Ecto neural progenitor cell (in vitro differentiated cells): ENCODE data around the gene PIWIL1.

Source experiments
- DNase-seq: peaks from one replicate; pipeline ENCODE4 v3.0.0-alpha.2; 2018; ENCODE audit warnings: low spot score

Gene PIWIL1

DNA sequence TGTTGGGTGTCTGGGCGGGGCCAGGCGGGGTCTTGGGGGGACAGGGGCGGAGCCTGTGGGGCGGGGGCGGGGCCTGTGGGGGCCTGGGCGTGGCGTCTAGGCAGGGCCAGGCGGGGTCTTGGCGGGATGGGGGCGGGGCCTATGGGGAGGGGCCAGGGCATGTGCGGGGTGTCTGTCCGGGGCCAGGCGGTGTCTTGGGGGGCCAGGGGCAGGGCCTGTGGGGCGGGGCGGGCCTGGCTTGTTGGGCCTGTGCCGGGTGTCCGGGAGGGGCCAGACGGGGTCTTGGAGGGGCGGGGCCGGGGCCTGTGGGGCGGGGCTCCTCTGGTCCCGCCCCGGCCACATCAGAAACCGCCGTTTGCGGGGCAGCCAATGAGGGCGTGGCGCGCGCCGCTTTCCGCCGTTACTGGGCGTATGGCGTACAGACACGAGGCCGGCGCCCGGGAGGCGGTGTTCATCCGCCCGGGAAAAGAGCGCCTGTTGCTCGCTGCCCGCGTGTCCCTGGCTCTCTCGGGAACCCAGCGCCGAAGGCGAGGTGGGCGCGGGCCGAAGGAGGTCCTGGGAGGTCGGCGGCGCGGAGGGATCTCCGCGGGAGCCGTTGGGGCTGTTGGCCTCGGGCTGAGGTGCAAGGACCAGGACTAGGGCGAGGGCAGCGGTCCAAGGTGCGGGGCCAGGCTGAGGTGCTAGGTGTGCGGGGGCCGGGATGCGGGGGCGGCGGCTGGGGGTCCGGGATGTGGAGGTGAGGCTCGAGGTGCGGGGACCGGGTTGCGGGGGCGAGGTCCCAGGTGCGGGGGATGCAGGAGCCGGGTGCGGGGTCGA, at the start of gene PIWIL1:
TSS of gene PIWIL1 (plus strand) at position 400 of the 816 bp plus-strand sequence. CDS start 4,705 bp downstream, outside the sequence.
- no peak for DNase-seq

GRCh38 chr12:130288206-130288605, 49.5 kb upstream of the PIWIL1 start:
- no peak for DNase-seq

- no peak for DNase-seq
These were observed 49.0 kb upstream of the PIWIL1 start for GRCh38 chr12:130288691-130289090.

- no peak for DNase-seq
These were observed 47.6 kb upstream of the PIWIL1 start for GRCh38 chr12:130290114-130290513.

- no peak for DNase-seq
These were observed 39.2 kb upstream of the PIWIL1 start for GRCh38 chr12:130298322-130299021.

DNA sequence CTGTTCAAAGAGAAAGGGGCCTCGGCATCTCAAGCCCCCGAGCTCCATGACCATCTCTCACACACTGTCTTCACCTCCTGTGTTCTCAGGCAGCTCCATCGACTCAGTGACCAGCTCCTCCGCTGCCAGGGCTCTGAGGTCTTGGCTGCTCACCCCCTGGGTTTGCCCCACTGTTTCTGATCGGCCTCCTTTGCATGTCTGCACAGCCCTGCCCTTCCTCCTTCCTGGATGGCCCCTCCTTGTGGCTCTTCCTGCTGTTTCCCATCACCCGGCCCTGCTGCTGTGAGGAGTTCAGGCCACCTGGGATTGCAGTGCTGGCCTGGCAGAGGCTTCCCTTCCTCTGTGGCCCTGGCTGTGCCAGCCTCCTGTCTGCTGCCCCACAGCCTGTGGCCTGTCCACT, 38.1 kb upstream of the PIWIL1 start:
- no peak for DNase-seq

GRCh38 chr12:130300090-130300489, 37.6 kb upstream of the PIWIL1 start:
- no peak for DNase-seq

- no peak for DNase-seq
These were observed 36.8 kb upstream of the PIWIL1 start for GRCh38 chr12:130300737-130301535.

DNA sequence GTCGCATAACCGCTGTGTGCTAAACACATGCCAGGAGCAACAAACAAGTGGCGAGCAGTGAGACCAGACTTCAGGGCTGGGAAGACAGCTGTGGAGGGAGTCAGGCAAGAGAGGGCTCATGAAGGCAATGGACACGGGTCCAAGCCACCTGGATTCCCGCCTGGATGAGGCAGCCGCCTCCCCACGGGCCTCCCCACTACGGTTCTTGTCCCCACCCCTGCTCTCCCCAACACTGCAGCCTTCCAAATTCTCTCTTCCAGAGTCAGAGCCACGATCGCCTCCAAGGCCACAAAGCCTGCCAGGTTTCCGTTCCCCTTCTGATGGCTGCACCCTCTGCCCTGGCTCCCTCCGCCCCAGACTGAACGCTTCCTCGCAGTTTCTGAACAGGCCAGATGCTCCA, 36.1 kb upstream of the PIWIL1 start:
- DNase-seq: no peak

GRCh38 chr12:130303781-130304180, 33.9 kb upstream of the PIWIL1 start:
- DNase-seq: no peak

GRCh38 chr12:130307859-130308258, 29.8 kb upstream of the PIWIL1 start:
- DNase-seq: no peak

GRCh38 chr12:130308393-130308792, 29.3 kb upstream of the PIWIL1 start:
- DNase-seq: no peak

DNA sequence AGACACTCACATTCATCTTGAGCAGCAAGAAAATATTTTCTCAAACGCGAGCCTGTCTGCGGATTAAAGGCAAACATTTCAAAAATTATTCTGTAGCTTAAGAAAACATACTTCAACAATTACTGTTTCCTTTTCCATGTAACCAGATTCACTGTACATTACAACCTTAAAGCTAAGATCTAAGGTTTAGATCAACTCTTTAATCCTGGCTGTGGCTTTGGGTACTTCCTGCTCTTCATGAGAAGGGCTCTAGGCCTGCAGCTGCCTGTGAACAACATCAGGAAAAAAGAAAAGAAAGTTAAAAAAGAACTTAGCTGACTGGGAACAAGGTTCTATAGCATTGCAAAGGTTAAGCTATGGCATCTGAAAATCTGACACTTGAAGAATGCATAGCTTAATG, 21.4 kb upstream of the PIWIL1 start:
- no peak for DNase-seq

DNA sequence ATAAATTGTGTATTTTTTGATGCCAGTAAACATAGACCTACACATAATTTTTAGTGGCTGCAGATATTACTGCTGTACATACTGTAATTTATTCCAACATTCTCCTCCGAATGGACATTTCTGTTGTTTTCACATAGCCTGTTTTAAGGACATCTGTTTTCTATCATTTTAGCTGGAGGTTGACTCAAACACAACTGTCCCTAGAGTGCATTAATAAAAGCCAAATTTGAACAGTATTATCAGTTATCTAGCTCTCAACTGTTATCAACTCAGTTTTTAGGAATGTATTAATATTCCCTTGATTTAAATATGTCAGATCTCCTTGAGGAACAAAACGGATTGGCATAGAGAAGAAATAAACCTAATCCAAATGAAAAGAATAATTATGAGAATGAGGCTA, 17.2 kb upstream of the PIWIL1 start:
- DNase-seq: no peak

- DNase-seq: no peak
These were observed 15.4 kb upstream of the PIWIL1 start for GRCh38 chr12:130322263-130322662.

DNA sequence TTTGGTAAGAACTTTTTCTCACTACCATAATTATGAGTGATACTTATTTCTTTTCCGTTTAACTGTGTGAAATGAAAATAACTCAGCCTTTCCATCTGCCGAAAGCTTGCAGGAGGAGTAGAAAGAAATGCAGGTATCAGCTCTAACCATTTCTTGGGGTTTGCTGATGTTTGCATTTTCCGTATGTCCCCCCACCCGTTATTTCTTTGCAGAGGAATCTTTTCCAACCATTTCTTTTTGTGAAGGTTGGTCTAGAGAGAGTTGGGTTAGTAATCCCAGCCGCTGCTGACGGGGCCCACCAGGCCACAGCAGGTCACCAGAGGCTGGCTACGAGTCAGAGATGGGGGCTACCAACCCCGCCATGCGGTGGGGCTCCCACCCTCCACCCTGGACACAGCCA, 7.0 kb upstream of the PIWIL1 start:
- no peak for DNase-seq

DNA sequence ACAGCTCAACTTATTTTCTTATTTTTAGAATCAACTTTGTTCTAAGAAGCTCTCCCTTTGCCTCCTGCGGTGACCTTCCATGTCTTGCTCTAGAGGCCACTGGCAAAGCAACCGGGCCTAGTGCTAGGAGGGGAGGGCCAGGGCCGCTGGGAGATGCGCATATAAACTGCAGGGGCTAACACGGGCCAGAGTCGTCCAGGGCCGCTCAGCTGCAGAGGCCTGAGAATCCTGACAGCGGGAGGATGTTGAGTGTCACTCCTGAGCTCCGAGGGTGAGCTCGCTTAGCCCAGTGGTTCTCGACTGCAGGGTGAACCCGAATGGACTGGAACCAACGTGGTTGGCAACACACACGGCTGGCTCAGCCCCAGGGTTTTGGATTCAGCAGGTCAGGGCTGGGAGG, 6.5 kb upstream of the PIWIL1 start:
- DNase-seq: no peak

DNA sequence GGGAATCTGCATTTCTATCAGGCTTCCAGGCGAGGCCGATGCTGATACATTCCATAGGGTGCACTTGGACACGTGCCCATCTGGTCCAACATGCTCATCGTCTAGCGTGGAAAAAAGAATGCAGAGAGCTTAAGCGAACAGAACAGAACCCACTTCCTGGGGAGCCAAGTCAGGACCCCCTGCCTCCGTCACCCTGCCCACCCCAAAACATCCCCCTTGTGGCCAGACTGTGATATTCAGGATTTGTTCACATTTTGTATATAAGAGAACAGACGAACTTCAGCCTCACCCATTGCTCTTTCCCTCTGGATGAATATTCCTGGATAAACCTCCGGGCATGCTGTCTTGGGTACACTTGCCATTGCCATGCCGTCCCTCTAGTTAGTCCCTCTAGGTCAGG, 4.3 kb upstream of the PIWIL1 start:
- DNase-seq: no peak

DNA sequence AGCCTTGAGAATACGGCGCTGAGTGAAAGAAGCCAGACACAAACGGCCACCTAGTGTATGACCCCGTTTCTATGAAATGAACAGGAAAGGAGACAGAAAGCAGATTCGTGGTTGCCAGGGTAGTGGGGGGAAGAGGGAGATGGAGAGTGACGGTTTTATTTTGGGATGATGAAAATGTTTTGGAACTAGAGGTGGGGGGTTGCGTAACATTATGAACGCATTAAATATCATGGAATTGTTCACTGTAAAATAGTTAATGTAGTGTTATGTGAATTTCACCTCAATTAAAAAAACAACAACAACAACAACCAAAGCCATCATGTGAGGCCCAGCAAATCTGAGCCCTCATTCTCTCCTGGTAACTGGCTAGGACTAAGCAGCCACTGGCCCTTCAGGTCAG, 3.3 kb upstream of the PIWIL1 start:
- DNase-seq: no peak

DNA sequence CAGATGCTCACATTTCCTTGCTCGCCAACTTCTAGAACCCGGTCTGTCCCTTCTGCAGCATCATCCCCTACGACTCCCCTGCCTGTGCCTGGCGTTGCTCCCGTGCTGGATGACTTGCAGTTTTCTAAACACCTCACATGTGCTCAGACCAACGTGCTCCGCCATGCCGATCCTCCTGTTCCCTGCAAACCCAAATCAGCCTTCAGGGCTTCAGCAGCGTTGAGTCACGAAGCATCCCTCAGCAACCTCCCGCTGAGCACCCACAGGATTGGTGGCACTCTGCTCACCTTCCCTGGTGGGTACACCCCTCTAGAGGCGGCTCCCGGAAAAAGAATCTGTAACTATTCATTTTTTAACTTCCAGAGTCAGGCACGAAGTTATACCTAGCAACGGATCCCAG, 2.8 kb upstream of the PIWIL1 start:
- DNase-seq: no peak

DNA sequence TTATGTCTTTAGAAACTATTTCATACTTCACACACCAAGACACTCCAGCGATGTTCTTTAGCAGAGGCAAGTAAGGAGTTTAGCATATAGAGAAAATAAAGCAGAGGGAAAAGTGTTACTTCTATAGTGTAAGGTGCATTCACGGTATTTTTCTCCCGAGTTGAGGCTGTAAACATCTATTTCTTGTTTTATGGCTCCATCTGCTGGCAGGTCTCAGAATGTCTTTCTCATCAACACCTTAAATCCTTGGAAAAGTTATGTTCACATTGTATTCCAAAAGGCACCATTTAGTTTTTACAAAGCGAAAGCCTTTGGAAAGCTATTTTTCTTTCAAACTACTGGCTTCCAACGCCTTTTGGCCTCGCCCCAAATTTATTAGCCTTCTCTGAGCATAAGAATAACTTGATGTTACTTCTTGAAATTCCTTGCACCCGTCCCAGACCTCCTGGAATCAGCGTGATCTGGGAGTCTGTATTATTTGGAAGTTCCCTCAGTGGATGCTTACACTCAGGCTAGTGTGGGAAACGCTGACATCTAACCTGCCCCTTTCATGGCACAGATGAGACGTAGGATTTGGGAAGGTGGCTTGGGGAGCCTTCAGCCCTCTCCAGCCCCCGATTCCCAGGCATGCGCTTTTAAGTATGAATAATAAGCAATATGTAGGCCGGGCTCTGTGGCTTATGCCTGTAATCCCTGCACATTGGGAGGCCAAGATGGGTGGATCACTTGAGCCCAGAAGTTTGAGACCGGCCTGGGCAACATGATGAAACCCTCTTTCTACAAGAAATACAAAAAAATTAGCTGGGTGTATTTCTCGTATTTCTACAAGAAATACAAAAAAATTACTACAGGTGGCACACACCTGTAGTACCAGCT, 1.9 kb upstream of the PIWIL1 start:
- no peak for DNase-seq
